IMR-90 (cell line): Measurements from ENCODE around the gene INTS14. TPM values are rescaled to one million over a fixed set of nuclear protein-coding genes. Genes with fewer than 3 reads are reported as not detected.

Experiments used
- ATAC-seq: fragments of 200-7000 bp; cut with Tn5 transposase; 2 replicates; pipeline ENCODE4 v1.9.1; 2020; ENCODE audit warnings: low read depth, mild to moderate bottlenecking, moderate library complexity
- BruUV-seq: library from RNA; stranded (reverse); fragments of 400-500 nt; replicated peaks from 2 replicates; lab custom pipeline; 2021; lab: Mats Ljungman, UMichigan
- CTCF ChIA-PET: fragments of 300-600 bp; formaldehyde crosslinking; extraction: SDS; loops from one replicate; lab custom pipeline; 2021; ENCODE audit warnings: antibody characterized with exemption; lab: Yijun Ruan, JAX
- POLR2A ChIA-PET: fragments of 300-600 bp; sonication (Branson Sonifier 250); formaldehyde crosslinking; loops from one replicate; lab custom pipeline; 2022; ENCODE audit warnings: antibody characterized with exemption; ENCODE audit not compliant: unreplicated experiment; lab: Charles Lee
- DNase-seq: peaks from one replicate; pipeline ENCODE4 v3.0.0; 2013
- H2AFZ ChIP-seq: replicated peaks from 2 replicates; pipeline ENCODE3; 2013; ENCODE audit warnings: low read length, mild to moderate bottlenecking; ENCODE audit not compliant: poor library complexity
- H2AK5ac ChIP-seq: 2 replicates; pipeline ENCODE4 v1.6.1; 2013; ENCODE audit warnings: low read depth, low read length, inconsistent platforms
- H2AK9ac ChIP-seq: replicated peaks from 2 replicates; pipeline ENCODE3; 2013; ENCODE audit warnings: mild to moderate bottlenecking, low read depth, low read length, moderate library complexity; ENCODE audit not compliant: poor library complexity
- H2BK120ac ChIP-seq: 2 replicates; pipeline ENCODE4 v1.6.1; 2013; ENCODE audit warnings: low read depth, low read length, inconsistent platforms
- H2BK15ac ChIP-seq: 3 replicates; pipeline ENCODE4 v1.6.1; 2013; ENCODE audit warnings: low read depth, low read length, inconsistent platforms
- H2BK20ac ChIP-seq: 2 replicates; pipeline ENCODE4 v1.6.1; 2013; ENCODE audit warnings: low read depth, mild to moderate bottlenecking, inconsistent platforms, low read length, moderate library complexity
- H2BK5ac ChIP-seq: 2 replicates; pipeline ENCODE4 v1.6.1; 2013; ENCODE audit warnings: mild to moderate bottlenecking, low read depth, low read length, inconsistent platforms; ENCODE audit not compliant: poor library complexity, severe bottlenecking
- H3K14ac ChIP-seq: replicated peaks from 2 replicates; pipeline ENCODE4 v1.6.1; 2013; ENCODE audit warnings: low read depth, low read length, inconsistent platforms
- H3K18ac ChIP-seq: 2 replicates; pipeline ENCODE4 v1.6.1; 2013; ENCODE audit warnings: low read depth, low read length, control low read depth
- H3K23ac ChIP-seq: 2 replicates; pipeline ENCODE4 v1.6.1; 2013; ENCODE audit warnings: low read depth, low read length, inconsistent platforms
- H3K27ac ChIP-seq: 2 replicates; pipeline ENCODE4 v1.5.1; 2013; ENCODE audit warnings: mild to moderate bottlenecking, control low read depth, low read length; ENCODE audit not compliant: insufficient read depth
- H3K27me3 ChIP-seq: 2 replicates; pipeline ENCODE4 v1.6.1; 2013; ENCODE audit warnings: low read length; ENCODE audit not compliant: control insufficient read depth, insufficient read depth
- H3K36me3 ChIP-seq: 2 replicates; pipeline ENCODE4 v1.6.1; 2013; ENCODE audit warnings: low read length, mixed read lengths; ENCODE audit not compliant: control insufficient read depth, insufficient read depth
- H3K4ac ChIP-seq: 2 replicates; pipeline ENCODE4 v1.6.1; 2013; ENCODE audit warnings: low read depth, low read length, inconsistent platforms
- H3K4me1 ChIP-seq: 2 replicates; pipeline ENCODE4 v1.6.1; 2013; ENCODE audit warnings: low read length, mixed read lengths; ENCODE audit not compliant: control insufficient read depth, insufficient read depth
- H3K4me2 ChIP-seq: 2 replicates; pipeline ENCODE4 v1.6.1; 2013; ENCODE audit warnings: low read depth, mild to moderate bottlenecking, control low read depth, low read length, moderate library complexity
- H3K4me3 ChIP-seq: 2 replicates; pipeline ENCODE4 v1.5.1; 2013; ENCODE audit warnings: low read depth, mild to moderate bottlenecking, control low read depth, low read length, moderate library complexity; ENCODE audit not compliant: insufficient read depth
- H3K56ac ChIP-seq: 2 replicates; pipeline ENCODE4 v1.6.1; 2013; ENCODE audit warnings: low read length, inconsistent platforms; ENCODE audit not compliant: insufficient read depth; ENCODE audit errors: extremely low read depth
- H3K79me1 ChIP-seq, 2 experiments: 2 replicates each; pipeline ENCODE4 v1.6.1; 2013; ENCODE audit warnings: low read length in 2 of 2, inconsistent platforms in 1 of 2, low read depth in 1 of 2
- H3K9ac ChIP-seq: 2 replicates; pipeline ENCODE4 v1.6.1; 2013; ENCODE audit warnings: low read depth, low read length, control low read depth
- H3K9me1 ChIP-seq: 2 replicates; pipeline ENCODE4 v1.6.1; 2013; ENCODE audit warnings: low read length, inconsistent platforms; ENCODE audit not compliant: insufficient read depth
- H3K9me3 ChIP-seq: 2 replicates; pipeline ENCODE4 v1.6.1; 2013; ENCODE audit warnings: low read length; ENCODE audit not compliant: control insufficient read depth, insufficient read depth
- H4K20me1 ChIP-seq: 2 replicates; pipeline ENCODE4 v1.6.1; 2013; ENCODE audit warnings: low read length, inconsistent platforms; ENCODE audit not compliant: insufficient read depth
- H4K5ac ChIP-seq: 2 replicates; pipeline ENCODE4 v1.6.1; 2013; ENCODE audit warnings: mild to moderate bottlenecking, low read depth, low read length, control low read depth
- H4K8ac ChIP-seq, 2 experiments: 2 replicates each; pipeline ENCODE4 v1.6.1; 2013; ENCODE audit warnings: low read depth in 2 of 2, low read length in 2 of 2, control low read depth in 1 of 2, inconsistent platforms in 1 of 2
- H4K91ac ChIP-seq: 2 replicates; pipeline ENCODE4 v1.6.1; 2013; ENCODE audit warnings: low read depth, low read length, inconsistent platforms; ENCODE audit not compliant: insufficient read depth
- BHLHE40 ChIP-seq: fragments of 150-350 bp; IDR thresholded peaks from 2 replicates; pipeline ENCODE4 v1.6.1; 2016; ENCODE audit warnings: mild to moderate bottlenecking, low read depth, low read length
- CHD1 ChIP-seq: IDR thresholded peaks from 2 replicates; pipeline ENCODE4 v1.6.1; 2012; ENCODE audit warnings: low read depth, low read length, improper control_type of control experiment
- ELK1 ChIP-seq: fragments of 150-350 bp; IDR thresholded peaks from 2 replicates; pipeline ENCODE4 v1.6.1; 2016; ENCODE audit warnings: low read depth, mild to moderate bottlenecking, low read length, moderate library complexity, borderline replicate concordance
- MAZ ChIP-seq: IDR thresholded peaks from 2 replicates; pipeline ENCODE4 v1.6.1; 2012; ENCODE audit warnings: low read depth, mild to moderate bottlenecking, low read length, improper control_type of control experiment, moderate library complexity, borderline replicate concordance
- MXI1 ChIP-seq: IDR thresholded peaks from 2 replicates; pipeline ENCODE4 v1.6.1; 2012; ENCODE audit warnings: low read depth, mild to moderate bottlenecking, low read length, moderate library complexity, borderline replicate concordance
- NFE2L2 ChIP-seq: fragments of 150-350 bp; IDR thresholded peaks from 2 replicates; pipeline ENCODE4 v1.6.1; 2016; ENCODE audit warnings: low read depth, mild to moderate bottlenecking, low read length
- POLR2A ChIP-seq: IDR thresholded peaks from 2 replicates; pipeline ENCODE4 v1.6.1; 2012; ENCODE audit warnings: mild to moderate bottlenecking, low read depth, low read length
- RAD21 ChIP-seq: IDR thresholded peaks from 2 replicates; pipeline ENCODE4 v1.6.1; 2012; ENCODE audit warnings: low read length, improper control_type of control experiment
- RCOR1 ChIP-seq: IDR thresholded peaks from 2 replicates; pipeline ENCODE4 v1.6.1; 2012; ENCODE audit warnings: mild to moderate bottlenecking, low read length, improper control_type of control experiment; ENCODE audit not compliant: insufficient replicate concordance
- RFX5 ChIP-seq: IDR thresholded peaks from 2 replicates; pipeline ENCODE4 v1.8.0; 2012; ENCODE audit warnings: low read depth, mild to moderate bottlenecking, low read length, moderate library complexity
- SMC3 ChIP-seq: fragments of 150-350 bp; IDR thresholded peaks from 2 replicates; pipeline ENCODE4 v1.6.1; 2016; ENCODE audit warnings: low read depth, mild to moderate bottlenecking, antibody characterized with exemption, low read length, moderate library complexity
- USF2 ChIP-seq: fragments of 150-350 bp; IDR thresholded peaks from 2 replicates; pipeline ENCODE4 v1.6.1; 2017; ENCODE audit warnings: mild to moderate bottlenecking, antibody characterized with exemption, low read length, low read depth
- WGBS, 2 experiments: methylation state at CpG; one replicate each; pipeline versions ENCODE4 v1.1.5 to v1.1.7; 2013; ENCODE audit warnings: missing lambda C conversion rate in 2 of 2; ENCODE audit not compliant: insufficient read length in 1 of 2; ENCODE audit errors: extremely low coverage in 2 of 2; 5-methylcytosine and 5-hydroxymethylcytosine counted together
- dilution Hi-C: fragments of 300-500 bp; cut with HindIII; formaldehyde crosslinking; loops from one replicate; pipeline ENCODE4 v1.14.3; 2018; ENCODE audit warnings: low sequenced_read_pairs; ENCODE audit not compliant: unreplicated experiment
- in situ Hi-C: fragments of 300-500 bp; cut with MboI; formaldehyde crosslinking; loops from 3 replicates; pipeline ENCODE4 v1.14.3; 2019; ENCODE audit warnings: low sequenced_read_pairs, inconsistent platforms, mixed read lengths
- intact Hi-C: fragments of 100-400 bp; cut with micrococcal nuclease; formaldehyde crosslinking; loops from 2 replicates; pipeline ENCODE4 v1.10.0; 2022
- polyA plus RNA-seq, 3 experiments: library from polyadenylated mRNA; depleted of rRNA; stranded (reverse); fragments of >200 nt; gene quantifications; 2 replicates each; pipeline ENCODE4 v1.2.3, GENCODE V29; 2012; ENCODE audit warnings: low replicate concordance in 1 of 3
- total RNA-seq: library from RNA; depleted of rRNA; stranded (reverse); fragments of >200 nt; gene quantifications from 2 replicates; pipeline ENCODE4 v1.2.3, GENCODE V29; 2012

INTS14 gene
- total and polyA plus RNA-seq, 2 of the 4 experiments (the other 2 are of a cell fraction), result 22.9 to 39.5 TPM

DNA sequence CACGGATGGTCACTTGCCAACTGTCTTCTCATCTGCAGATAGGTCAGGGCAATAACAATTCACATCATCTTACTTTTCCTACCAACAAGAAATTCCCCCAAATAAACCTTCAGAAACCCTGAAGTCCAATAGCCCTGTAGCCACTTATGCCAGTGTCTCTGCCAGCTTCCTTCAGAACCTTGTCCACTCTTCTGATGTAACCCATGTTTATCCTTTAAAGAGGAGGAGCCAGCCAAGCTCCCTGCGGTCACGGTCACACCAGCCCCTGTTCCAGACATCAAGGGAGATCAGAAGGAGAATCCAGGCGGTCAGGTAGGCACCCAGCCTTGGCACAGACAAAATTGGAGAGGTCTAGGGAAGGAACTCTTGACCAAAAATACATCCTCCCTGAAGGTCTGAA is 34.5 kb upstream of the INTS14 start:
- no peak overlapping the region for H3K4ac ChIP-seq
- ATAC-seq (no peak), DNase-seq (no peak)
- H2AFZ ChIP-seq, result no peak overlapping the region
- H3K79me1 ChIP-seq, result no peaks in the 10 kb centered on the region
- H3K4me3 ChIP-seq, result no peak overlapping the region
- BruUV-seq, result no TSS peak
- no peak overlapping the region for H2BK120ac ChIP-seq
- TF ChIP-seq RAD21, result no peak
- no peak for TF ChIP-seq RFX5
- TF ChIP-seq MAZ, result no peak
- no peak for TF ChIP-seq RCOR1
- TF ChIP-seq SMC3, result no peak
- TF ChIP-seq USF2, result no peak
- TF ChIP-seq BHLHE40, result no peak
- TF ChIP-seq MXI1, result no peak
- TF ChIP-seq ELK1, result no peak
- TF ChIP-seq CHD1, result no peak
- TF ChIP-seq NFE2L2, result no peak
- TF ChIP-seq POLR2A, result no peak
- H3K18ac ChIP-seq, result no peak overlapping the region
- no peaks in the 10 kb centered on the region for H4K20me1 ChIP-seq
- WGBS, 2 experiments, result no CpG with 5 or more reads among the region's 4 CpGs
- no peak overlapping the region for H3K23ac ChIP-seq
- in situ Hi-C loops, result loop anchor here (5.0 kb wide), 1 partner anchor 212 kb away; no protein-coding TSS in a partner anchor
- intact Hi-C loops, result no loop called here
- H3K9ac ChIP-seq, result no peak overlapping the region
- H3K9me1 ChIP-seq, result no peaks in the 10 kb centered on the region; the same call in 1 of the 2 replicates
- H4K8ac ChIP-seq, result no peak overlapping the region
- no peak overlapping the region for H2BK15ac ChIP-seq
- H2AK5ac ChIP-seq, result no peak overlapping the region
- H2BK20ac ChIP-seq, result no peak overlapping the region
- ChIA-PET CTCF (interaction anchor here (1.2 kb wide), 1 partner anchor 12 kb away, joined by 3 read pairs; no protein-coding TSS in a partner anchor), POLR2A (no interaction called here)
- no peak overlapping the region for H2BK5ac ChIP-seq
- H3K27me3 ChIP-seq, result no peaks in the 10 kb centered on the region
- H3K4me1 ChIP-seq, result peaks cover 8% of the 10 kb centered on the region
- H4K91ac ChIP-seq, result no peak overlapping the region
- dilution Hi-C loops, result no loop called here
- no peak overlapping the region for H4K5ac ChIP-seq
- H3K14ac ChIP-seq, result no peak overlapping the region
- H3K36me3 ChIP-seq, result peaks cover 1% of the 10 kb centered on the region; the same call in 1 of the 2 replicates
- no peak overlapping the region for H3K27ac ChIP-seq
- H2AK9ac ChIP-seq, result no peak overlapping the region
- no peak overlapping the region for H3K4me2 ChIP-seq
- H3K9me3 ChIP-seq, result no peaks in the 10 kb centered on the region
- H3K56ac ChIP-seq, result no peak overlapping the region
